OCI-LY7 (cell line): ENCODE data around the gene VSIG2.

ENCODE experiments used
- CTCF ChIP-seq: fragments of 200-600 bp; sonication (generic); conservative IDR thresholded peaks from 2 replicates; pipeline ENCODE4 v1.5.1; 2014; ENCODE audit warnings: mild to moderate bottlenecking, antibody characterized with exemption, low read length, moderate library complexity, mixed read lengths
- EZH2phosphoT487 ChIP-seq: fragments of 200-600 bp; sonication (generic); IDR thresholded peaks from 2 replicates; pipeline ENCODE4 v1.6.1; 2018; ENCODE audit warnings: low read depth, borderline replicate concordance, mild to moderate bottlenecking, mixed run types, antibody characterized with exemption, low read length, moderate library complexity, mixed read lengths

GRCh38 chr11:124729571-124729970 lies 22.5 kb downstream of the VSIG2 start:
- no peak for TF ChIP-seq CTCF
- no peak for TF ChIP-seq EZH2phosphoT487
